GM04503 (cell line): ENCODE measurements around the gene BCAN.

Experiments
- DNase-seq: peaks from one replicate; pipeline ENCODE4 v3.0.0-alpha.2; 2012; ENCODE audit warnings: low read depth

Gene BCAN

GRCh38 chr1:156677616-156678596 is 36.0 kb downstream of the BCAN start:
- no peak for DNase-seq

- DNase-seq, result no peak
These were observed 38.1 kb downstream of the BCAN start for GRCh38 chr1:156680056-156680455.

- DNase-seq, result no peak
These were observed 39.5 kb downstream of the BCAN start for GRCh38 chr1:156681196-156681960.

GRCh38 chr1:156682166-156682890 is 40.4 kb downstream of the BCAN start:
- no peak for DNase-seq

GRCh38 chr1:156684227-156684782 is 42.4 kb downstream of the BCAN start:
- no peak for DNase-seq

- no peak for DNase-seq
These were observed 47.4 kb downstream of the BCAN start for GRCh38 chr1:156689035-156689952.

GRCh38 chr1:156689953-156690674 is 48.2 kb downstream of the BCAN start:
- no peak for DNase-seq

- DNase-seq, result no peak
These were observed 48.7 kb downstream of the BCAN start for GRCh38 chr1:156690675-156691036.

GRCh38 chr1:156691191-156691590 is 49.3 kb downstream of the BCAN start:
- DNase-seq, result no peak

GRCh38 chr1:156691665-156692440 is 49.9 kb downstream of the BCAN start:
- DNase-seq, result no peak

- no peak for DNase-seq
These were observed 50.6 kb downstream of the BCAN start for GRCh38 chr1:156692441-156692924.

GRCh38 chr1:156692925-156693847 is 51.3 kb downstream of the BCAN start:
- no peak for DNase-seq

- DNase-seq, result no peak
These were observed 52.2 kb downstream of the BCAN start for GRCh38 chr1:156693848-156694689.

GRCh38 chr1:156694690-156694962 is 52.7 kb downstream of the BCAN start:
- DNase-seq, result no peak

GRCh38 chr1:156696755-156697154 is 54.8 kb downstream of the BCAN start:
- no peak for DNase-seq

GRCh38 chr1:156697481-156697880 is 55.6 kb downstream of the BCAN start:
- DNase-seq, result no peak

GRCh38 chr1:156698995-156699394 is 57.1 kb downstream of the BCAN start:
- DNase-seq, result no peak
